ENCODE data around the gene DES. TPM values are rescaled to one million over a fixed set of nuclear protein-coding genes. Genes with fewer than 3 reads are reported as not detected.
A peak's percentile ranks its signal among the peaks of the same experiment; 100 is the strongest.

DES gene
- total and polyA plus RNA-seq, 7 experiments from 2014 or later, result 1.5 TPM; not detected in 6

DNA sequence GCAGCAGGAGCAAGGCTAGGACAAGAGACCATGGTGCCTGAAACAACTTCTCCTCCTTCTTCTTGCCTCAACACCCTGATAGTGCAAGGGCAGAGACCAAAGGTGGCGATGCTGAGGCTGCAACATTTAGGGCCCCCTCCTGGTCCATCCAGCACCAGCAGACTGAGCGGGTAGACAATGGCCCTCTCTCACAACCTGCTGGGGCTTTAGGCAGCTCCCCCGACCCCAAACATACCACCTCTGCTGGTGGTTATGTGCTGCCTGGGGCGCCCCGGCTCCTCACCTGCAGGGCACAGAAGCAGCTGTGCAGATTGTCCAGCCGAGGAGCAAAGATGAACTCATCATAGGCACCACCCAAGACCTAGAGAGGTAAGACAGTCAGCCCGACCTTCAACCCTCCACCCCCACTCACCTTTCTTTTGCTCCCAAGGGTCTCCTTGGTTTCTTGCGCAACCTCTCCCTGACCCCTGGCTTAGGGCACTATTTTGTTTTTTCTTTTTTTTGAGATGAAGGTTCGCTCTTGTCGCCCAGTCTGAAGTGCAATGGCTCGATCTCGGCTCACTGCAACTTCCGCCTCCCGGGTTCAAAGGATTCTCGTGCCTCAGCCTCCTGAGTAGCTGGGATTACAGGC lies 34.0 kb upstream of the DES start:
- Histone ChIP-seq H3K9me3 (ENCODE audit: control insufficient read depth in 2 of 3, low read length in 3 of 3) (no peaks in the 10 kb centered on the region), H3K27me3 (ENCODE audit: control insufficient read depth in 2 of 2, insufficient read depth in 2 of 2, low read length in 2 of 2) (no peaks in the 10 kb centered on the region), H3K27ac (ENCODE audit: low read depth, low read length) (no peak overlapping the region), H3K36me3 (ENCODE audit: control insufficient read depth in 2 of 3, insufficient read depth in 3 of 3, low read length in 3 of 3) (peaks cover 6 to 69% (median 20%) of the 10 kb centered on the region in 3 experiments), H3K4me1 (ENCODE audit: control insufficient read depth in 2 of 2, insufficient read depth in 2 of 2, low read length in 2 of 2) (peaks cover 17 to 22% of the 10 kb centered on the region in 2 donors), H3K4me3 (ENCODE audit: low read length) (no peak overlapping the region)
- no peak overlapping the region for H3K4me3 Mint-ChIP-seq
- no peak overlapping the region for H3K27ac Mint-ChIP-seq
- ChIA-PET POLR2A (interaction anchor here (0.6 kb wide), 1 partner anchor 15 kb away, joined by 3 read pairs; no protein-coding TSS in a partner anchor), CTCF (no interaction called here)
- H3K27me3 Mint-ChIP-seq, result no peaks in the 10 kb centered on the region
- intact Hi-C loops (cut with micrococcal nuclease), result no loop called here
- ATAC-seq (no peak), DNase-seq (no peak)
- peaks cover 15 to 48% (median 22%) of the 10 kb centered on the region in 5 donors for H3K36me3 Mint-ChIP-seq
- peaks cover 2 to 37% (median 33%) of the 10 kb centered on the region in 7 donors for H3K4me1 Mint-ChIP-seq
- peaks cover 0 to 2% (median 0%) of the 10 kb centered on the region in 11 donors for H3K9me3 Mint-ChIP-seq

DNA sequence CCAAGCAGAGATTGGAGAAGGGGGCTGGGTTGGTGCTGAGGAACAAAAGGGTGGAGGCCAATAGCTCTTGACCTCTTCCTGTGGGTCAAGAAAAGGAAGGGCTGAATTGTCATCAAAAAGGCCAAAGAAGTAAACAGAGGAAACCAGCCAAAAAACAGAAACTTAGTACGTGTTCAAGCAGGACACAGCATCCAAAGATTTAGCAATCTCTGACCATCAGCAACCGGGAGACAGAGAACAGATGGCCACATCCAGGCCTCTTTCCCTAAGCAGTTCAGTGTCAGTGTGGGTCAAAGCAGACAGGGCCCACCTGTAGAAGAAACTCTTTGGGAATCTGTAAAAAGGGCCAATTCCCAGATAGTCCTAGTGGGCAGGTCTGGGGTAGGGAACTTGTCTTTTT lies 33.3 kb upstream of the DES start:
- POLR2A ChIA-PET, result no interaction called here
- CTCF ChIA-PET, result no interaction called here
- intact Hi-C loops (cut with micrococcal nuclease), result loop anchor here (5.0 kb wide), 5 partner anchors 158 to 1168 kb away; partner anchors contain the start of genes ARPC2 (in 2 of the 2), RNF25 (in 2 of the 2), STK36 (in 2 of the 2) and ANKZF1 (in 1 of the 2)

DNA sequence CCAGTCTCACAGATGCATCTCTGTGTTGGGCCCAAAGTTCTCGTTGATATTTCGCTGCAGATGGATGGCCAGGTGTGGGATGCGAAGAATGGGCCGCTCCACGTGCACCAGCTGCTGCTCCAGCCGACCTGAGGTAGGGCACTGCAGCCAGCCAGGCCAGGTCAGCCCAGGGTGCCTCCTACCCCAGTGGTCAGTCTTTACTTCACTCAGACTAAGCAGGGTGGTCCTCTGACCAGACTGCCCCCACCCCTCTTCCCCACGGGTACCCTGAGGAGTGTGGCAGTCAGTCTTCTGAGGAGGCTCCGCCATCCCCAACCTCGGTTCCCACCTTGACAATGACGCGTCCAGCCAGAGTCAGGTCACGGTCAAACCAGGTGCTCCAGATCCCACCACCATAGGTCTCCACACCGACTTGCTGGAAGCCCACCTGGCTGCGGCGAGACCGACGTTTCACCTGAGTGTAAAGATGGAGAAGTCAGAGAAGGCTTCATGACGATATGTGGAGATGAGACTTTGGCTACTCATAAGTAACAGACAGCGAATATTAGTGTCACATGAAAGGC lies 32.1 kb upstream of the DES start:
- Mint-ChIP-seq H3K27me3 (peaks cover 0 to 3% (median 0%) of the 10 kb centered on the region in 5 donors), H3K27ac (peak overlapping the region in 4 of 9 donors; percentile 18 to 82 (median 31)), H3K36me3 (peaks cover 13 to 40% (median 17%) of the 10 kb centered on the region in 5 donors), H3K4me1 (peaks cover 2 to 37% (median 33%) of the 10 kb centered on the region in 7 donors), H3K4me3 (peak overlapping the region; percentile 38 to 96 (median 93)), H3K9me3 (peaks cover 0 to 3% (median 0%) of the 10 kb centered on the region in 11 donors)
- ChIA-PET CTCF (no interaction called here), POLR2A (interaction anchor here (0.9 to 2.9 kb wide), 3 partner anchors 91 to 209 kb away, joined by 4 to 14 read pairs (median 13); partner anchors contain the start of genes CNPPD1, DNAJB2 and RETREG2)
- H3K4me1 ChIP-seq (ENCODE audit: control insufficient read depth in 2 of 2, insufficient read depth in 2 of 2, low read length in 2 of 2), result peaks cover 17 to 22% of the 10 kb centered on the region in 2 donors
- DNase-seq, result no peak
- ATAC-seq, result no peak
- intact Hi-C loops (cut with micrococcal nuclease), result loop anchor here (5.0 kb wide), 5 partner anchors 159 to 1169 kb away; partner anchors contain the start of genes ARPC2 (in 2 of the 2), RNF25 (in 2 of the 2), STK36 (in 2 of the 2) and ANKZF1 (in 1 of the 2)
- no peaks in the 10 kb centered on the region for H3K27me3 ChIP-seq (ENCODE audit: control insufficient read depth in 2 of 2, insufficient read depth in 2 of 2, low read length in 2 of 2)
- H3K36me3 ChIP-seq (ENCODE audit: control insufficient read depth in 2 of 3, insufficient read depth in 3 of 3, low read length in 3 of 3), result peaks cover 6 to 59% (median 16%) of the 10 kb centered on the region in 3 experiments
- H3K9me3 ChIP-seq (ENCODE audit: control insufficient read depth in 2 of 3, low read length in 3 of 3), result no peaks in the 10 kb centered on the region
- H3K27ac ChIP-seq (ENCODE audit: low read depth, low read length), result peak overlapping the region; percentile 89
- no peak overlapping the region for H3K4me3 ChIP-seq (ENCODE audit: low read length)

More for the DNA sequence above, 33.3 kb upstream of the DES start:
- peaks cover 6 to 69% (median 20%) of the 10 kb centered on the region in 3 experiments for H3K36me3 ChIP-seq (ENCODE audit: control insufficient read depth in 2 of 3, insufficient read depth in 3 of 3, low read length in 3 of 3)
- Mint-ChIP-seq H3K4me1 (peaks cover 2 to 37% (median 33%) of the 10 kb centered on the region in 7 donors), H3K4me3 (peak overlapping the region in 8 of 10 donors; percentile 18 to 78 (median 34)), H3K27me3 (no peaks in the 10 kb centered on the region), H3K9me3 (peaks cover 0 to 2% (median 0%) of the 10 kb centered on the region in 11 donors), H3K36me3 (peaks cover 15 to 48% (median 22%) of the 10 kb centered on the region in 5 donors), H3K27ac (peak overlapping the region in 2 of 9 donors; percentile 29 to 65)
- H3K9me3 ChIP-seq (ENCODE audit: control insufficient read depth in 2 of 3, low read length in 3 of 3), result no peaks in the 10 kb centered on the region
- DNase-seq (no peak), ATAC-seq (no peak)
- H3K4me3 ChIP-seq (ENCODE audit: low read length), result no peak overlapping the region
- H3K27ac ChIP-seq (ENCODE audit: low read depth, low read length), result no peak overlapping the region
- peaks cover 17 to 22% of the 10 kb centered on the region in 2 donors for H3K4me1 ChIP-seq (ENCODE audit: control insufficient read depth in 2 of 2, insufficient read depth in 2 of 2, low read length in 2 of 2)
- H3K27me3 ChIP-seq (ENCODE audit: control insufficient read depth in 2 of 2, insufficient read depth in 2 of 2, low read length in 2 of 2), result no peaks in the 10 kb centered on the region

DNA sequence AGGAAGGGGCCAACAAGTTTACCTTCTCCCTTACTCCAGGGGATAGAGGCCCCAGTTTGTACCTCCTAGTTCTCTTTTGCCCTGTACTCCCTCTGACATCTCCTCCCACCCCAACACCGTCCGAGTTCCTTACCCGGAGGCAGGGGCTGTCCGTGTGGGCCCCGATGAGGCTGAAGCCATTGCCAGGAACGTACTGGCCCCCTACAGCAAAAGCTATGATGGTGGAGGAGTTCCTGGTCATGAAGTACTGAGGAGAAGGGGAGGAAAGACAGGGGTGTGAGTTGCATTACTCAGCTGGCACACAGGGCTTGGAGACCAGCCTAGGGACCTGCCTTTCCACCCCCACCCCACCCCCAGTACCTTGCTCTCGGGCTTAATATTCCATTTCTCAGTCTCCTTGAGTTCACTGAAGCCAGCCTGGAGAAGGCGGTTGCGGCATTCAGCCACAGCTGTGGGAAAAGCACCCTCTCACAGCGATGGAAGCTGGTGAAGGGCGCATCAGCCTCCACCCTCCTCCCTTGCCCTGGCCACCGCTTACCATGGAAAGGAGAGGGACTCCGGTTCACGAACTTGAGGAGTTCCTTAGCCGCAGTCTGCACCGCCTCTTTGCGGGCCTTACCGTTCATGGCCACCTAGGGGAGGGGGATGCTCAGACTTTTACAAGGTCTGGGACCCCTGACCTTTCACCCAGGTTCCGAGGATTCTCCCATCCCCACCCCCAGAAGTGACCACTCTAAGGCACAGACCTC lies 31.5 kb upstream of the DES start:
- peaks cover 0 to 5% (median 0%) of the 10 kb centered on the region in 11 donors for H3K9me3 Mint-ChIP-seq
- Histone ChIP-seq H3K27ac (ENCODE audit: low read depth, low read length) (peak overlapping the region; percentile 89), H3K4me1 (ENCODE audit: control insufficient read depth in 2 of 2, insufficient read depth in 2 of 2, low read length in 2 of 2) (peaks cover 17 to 22% of the 10 kb centered on the region in 2 donors), H3K9me3 (ENCODE audit: control insufficient read depth in 2 of 3, low read length in 3 of 3) (no peaks in the 10 kb centered on the region), H3K36me3 (ENCODE audit: control insufficient read depth in 2 of 3, insufficient read depth in 3 of 3, low read length in 3 of 3) (peaks cover 6 to 53% (median 16%) of the 10 kb centered on the region in 3 experiments), H3K4me3 (ENCODE audit: low read length) (peak overlapping the region; percentile 95), H3K27me3 (ENCODE audit: control insufficient read depth in 2 of 2, insufficient read depth in 2 of 2, low read length in 2 of 2) (no peaks in the 10 kb centered on the region)
- peak overlapping the region; percentile 89 to 97 (median 94) for H3K4me3 Mint-ChIP-seq
- intact Hi-C loops (cut with micrococcal nuclease), result loop anchor here (1.0 to 5.0 kb wide), 7 partner anchors 34 to 1169 kb away; partner anchors contain the start of genes ARPC2 (in 2 of the 2), RNF25 (in 2 of the 2), STK36 (in 2 of the 2) and ANKZF1 (in 1 of the 2)
- H3K36me3 Mint-ChIP-seq, result peaks cover 6 to 33% (median 12%) of the 10 kb centered on the region in 5 donors
- ChIA-PET CTCF (interaction anchor here (1.4 kb wide), 1 partner anchor 92 kb away, joined by 4 read pairs; no protein-coding TSS in a partner anchor), POLR2A (interaction anchor here (0.8 to 3.3 kb wide), 10 partner anchors 8 to 209 kb away, joined by 3 to 14 read pairs (median 4); partner anchors contain the start of genes CNPPD1, DNAJB2, RETREG2 and TUBA4A)
- H3K27me3 Mint-ChIP-seq, result peaks cover 0 to 5% (median 0%) of the 10 kb centered on the region in 5 donors
- peak in 2 of 9 donors; percentile 4 to 20 for DNase-seq
- no peak for ATAC-seq
- H3K4me1 Mint-ChIP-seq, result peaks cover 2 to 37% (median 33%) of the 10 kb centered on the region in 7 donors
- peak overlapping the region; percentile 91 to 98 (median 96) for H3K27ac Mint-ChIP-seq

DNA sequence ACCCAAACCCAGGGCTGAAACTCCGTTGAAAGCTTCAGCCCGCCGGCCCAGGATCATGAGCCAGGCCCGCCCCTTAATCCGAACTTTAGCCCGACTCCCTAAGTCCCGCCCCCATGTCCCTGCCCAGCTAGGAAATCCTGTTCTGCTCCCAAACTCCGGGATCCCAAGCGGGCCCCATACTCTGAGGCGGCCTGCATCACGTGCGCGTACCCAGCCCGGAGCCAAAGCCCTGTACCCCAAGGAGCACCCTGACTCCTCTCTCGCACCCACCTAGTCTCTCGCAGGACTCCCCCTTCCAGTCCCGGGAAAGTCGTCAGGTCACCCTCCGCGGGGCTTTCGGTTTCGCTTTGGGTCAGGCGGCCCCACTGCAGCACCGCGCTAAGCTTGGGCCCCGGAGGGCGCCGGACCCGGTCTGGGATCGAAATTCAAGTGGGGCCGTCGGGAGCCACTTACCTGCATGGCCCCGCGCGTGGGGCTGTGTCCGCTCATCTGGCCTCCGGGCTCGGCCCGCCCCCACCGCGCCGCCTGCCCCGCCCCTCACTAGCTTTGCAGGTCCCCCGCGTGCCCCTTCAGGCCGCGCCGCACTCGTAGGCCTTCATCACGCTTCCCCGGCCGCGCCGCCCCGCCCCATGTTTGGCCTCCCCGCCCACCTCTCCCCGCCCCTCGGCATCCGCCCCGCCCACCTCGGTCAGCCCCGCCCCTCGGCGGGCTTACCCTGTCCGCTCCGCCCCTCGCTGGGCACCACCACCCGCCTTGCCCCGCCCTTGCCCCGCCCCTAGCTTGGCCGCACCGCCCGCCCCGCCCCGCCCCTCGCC lies 30.7 kb upstream of the DES start, which contains the start of gene DNPEP:
DNPEP (minus strand) TSS at position 607 of the 815 bp plus-strand sequence; CDS start at position 489, 118 bp downstream.
- intact Hi-C loops (cut with micrococcal nuclease), result loop anchor here (1.0 to 5.0 kb wide), 28 partner anchors 10 to 1170 kb away; partner anchors contain the start of genes ANKZF1 (in 2 of the 2), ARPC2 (in 2 of the 2), ATG9A (in 2 of the 2) and CHPF (in 2 of the 2)
- peak within 1 kb of the TSS; percentile 89 to 97 (median 94) for H3K4me3 Mint-ChIP-seq
- POLR2A ChIA-PET, result interaction anchor here (0.6 to 3.3 kb wide), 18 partner anchors 8 to 212 kb away, joined by 3 to 14 read pairs (median 4); partner anchors contain the start of genes ABCB6, ANKZF1, ATG9A and CHPF

More for the DNA sequence above, 30.7 kb upstream of the DES start, which contains the start of gene DNPEP:
- H3K36me3 ChIP-seq (ENCODE audit: control insufficient read depth in 2 of 3, insufficient read depth in 3 of 3, low read length in 3 of 3), result peaks cover 6 to 45% (median 16%) of the 10 kb centered on the region in 3 experiments
- H3K27me3 ChIP-seq (ENCODE audit: control insufficient read depth in 2 of 2, insufficient read depth in 2 of 2, low read length in 2 of 2), result no peaks in the 10 kb centered on the region
- peaks cover 17 to 22% of the 10 kb centered on the region in 2 donors for H3K4me1 ChIP-seq (ENCODE audit: control insufficient read depth in 2 of 2, insufficient read depth in 2 of 2, low read length in 2 of 2)
- ATAC-seq (peak; percentile 80), DNase-seq (peak in 8 of 9 donors; percentile 76 to 97 (median 92))
- H3K9me3 ChIP-seq (ENCODE audit: control insufficient read depth in 2 of 3, low read length in 3 of 3), result no peaks in the 10 kb centered on the region
- peak within 1 kb of the TSS; percentile 95 for H3K4me3 ChIP-seq (ENCODE audit: low read length)
- peaks cover 2 to 37% (median 33%) of the 10 kb centered on the region in 7 donors for H3K4me1 Mint-ChIP-seq
- peak within 1 kb of the TSS; percentile 89 for H3K27ac ChIP-seq (ENCODE audit: low read depth, low read length)
- H3K36me3 Mint-ChIP-seq, result peaks cover under 1 to 26% (median 12%) of the 10 kb centered on the region in 5 donors
- peak within 1 kb of the TSS; percentile 91 to 98 (median 96) for H3K27ac Mint-ChIP-seq
- H3K27me3 Mint-ChIP-seq, result peaks cover 0 to 5% (median 0%) of the 10 kb centered on the region in 5 donors
- CTCF ChIA-PET, result interaction anchor here (1.3 to 1.4 kb wide), 2 partner anchors 93 to 138 kb away, joined by 4 read pairs; no protein-coding TSS in a partner anchor
- peaks cover 0 to 5% (median 0%) of the 10 kb centered on the region in 11 donors for H3K9me3 Mint-ChIP-seq

All from naive thymus-derived CD4-positive, alpha-beta T cell (primary cell).